Peyer's patch (tissue), 4 donors: ENCODE data around the gene UHRF1. TPM values are rescaled to one million over a fixed set of nuclear protein-coding genes. Genes with fewer than 3 reads are reported as not detected.

Source experiments
- DNase-seq, 3 donors: peaks; one replicate each; pipeline ENCODE4 v3.0.0-alpha.2; 2017 to 2019
- H3K27ac ChIP-seq, 4 donors: fragments of 200-600 bp; sonication (generic); one replicate each; pipeline ENCODE4 v1.5.1; 2016 to 2019
- H3K27me3 ChIP-seq, 2 donors: fragments of 200-600 bp; sonication (generic); one replicate each; pipeline ENCODE4 v1.5.1; 2019
- H3K36me3 ChIP-seq, 3 donors: fragments of 200-600 bp; sonication (generic); one replicate each; pipeline ENCODE4 v1.5.1; 2016 to 2019
- H3K4me1 ChIP-seq, 4 donors: fragments of 200-600 bp; sonication (generic); one replicate each; pipeline ENCODE4 v1.5.1; 2016 to 2019
- H3K4me3 ChIP-seq, 4 donors: fragments of 200-600 bp; sonication (generic); 1 replicate in 3 of 4; 2 replicates in 1 of 4; pipeline ENCODE4 v1.5.1; 2016 to 2019; ENCODE audit warnings: mild to moderate bottlenecking in 1 of 4
- H3K9me3 ChIP-seq, 4 donors: fragments of 200-600 bp; sonication (generic); one replicate each; pipeline ENCODE4 v1.5.1; 2016 to 2019; ENCODE audit warnings: mild to moderate bottlenecking in 1 of 4
- CTCF ChIP-seq, 6 experiments: fragments of 450-650 bp in 4 of 6; fragments of 200-600 bp in 2 of 6; sonication (generic) in 1 of 6; IDR thresholded peaks; one replicate each; pipeline ENCODE4 v1.5.1; 2017 to 2019; ENCODE audit warnings: antibody characterized with exemption in 6 of 6, mild to moderate bottlenecking in 3 of 6, moderate library complexity in 1 of 6
- POLR2A ChIP-seq, 2 donors: fragments of 450-650 bp; IDR thresholded peaks; one replicate each; pipeline ENCODE4 v1.5.1; 2017; ENCODE audit warnings: antibody characterized with exemption in 2 of 2, mild to moderate bottlenecking in 2 of 2, moderate library complexity in 2 of 2
- small RNA-seq, 2 donors: library from RNA; depleted of rRNA; stranded (forward); fragments of <200 nt; gene quantifications; one replicate each; pipeline ENCODE3, GENCODE V24; 2016
- total RNA-seq, 4 donors: library from RNA; depleted of rRNA; stranded (reverse); fragments of >200 nt; gene quantifications; one replicate each; pipeline ENCODE4 v1.1.0, GENCODE V29; 2016

The UHRF1 gene
- total RNA-seq, 4 donors from 2014 or later = 6.7 to 35.5 (median 8.0) TPM

- Histone ChIP-seq H3K9me3 (no peaks in the 10 kb centered on the region), H3K27me3 (no peaks in the 10 kb centered on the region), H3K27ac (no peak overlapping the region), H3K4me1 (no peaks in the 10 kb centered on the region), H3K4me3 (no peak overlapping the region), H3K36me3 (no peaks in the 10 kb centered on the region)
- no peak for TF ChIP-seq CTCF (IDR thresholded peaks at IDR 0.05)
- no peak for TF ChIP-seq POLR2A (IDR thresholded peaks at IDR 0.05)
- DNase-seq = no peak
Measured at GRCh38 chr19:5003781-5004180, 94.5 kb downstream of the UHRF1 start.

DNA sequence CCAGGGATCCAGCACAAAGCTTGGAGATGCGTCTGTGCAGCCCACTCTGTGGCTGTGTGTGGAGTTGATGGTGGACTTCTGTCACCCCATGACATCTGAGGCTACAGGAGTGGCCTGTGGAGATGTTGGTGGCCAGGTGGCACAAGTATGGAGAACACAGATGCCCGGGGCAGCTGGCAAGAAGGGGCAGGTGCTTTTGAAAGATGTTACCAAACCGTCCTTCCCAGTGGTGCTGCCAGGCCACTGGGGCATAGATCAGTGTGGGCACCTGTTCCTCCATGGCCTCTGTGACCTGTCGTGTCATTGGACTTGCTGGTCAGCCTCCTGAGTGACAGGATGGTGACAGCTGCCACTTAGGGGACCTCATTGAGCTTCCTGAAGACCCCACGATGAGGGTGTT is 95.8 kb downstream of the UHRF1 start:
- no peaks in the 10 kb centered on the region for H3K36me3 ChIP-seq
- no peak for DNase-seq
- no peak for TF ChIP-seq POLR2A (IDR thresholded peaks at IDR 0.05)
- no peak for TF ChIP-seq CTCF (IDR thresholded peaks at IDR 0.05)
- H3K27me3 ChIP-seq = no peaks in the 10 kb centered on the region
- no peak overlapping the region for H3K4me3 ChIP-seq
- H3K4me1 ChIP-seq = no peaks in the 10 kb centered on the region
- H3K27ac ChIP-seq = no peak overlapping the region
- no peaks in the 10 kb centered on the region for H3K9me3 ChIP-seq

GRCh38 chr19:5006201-5006600 is 96.9 kb downstream of the UHRF1 start:
- DNase-seq = no peak
- Histone ChIP-seq H3K9me3 (no peaks in the 10 kb centered on the region), H3K27ac (no peak overlapping the region), H3K4me3 (no peak overlapping the region), H3K36me3 (no peaks in the 10 kb centered on the region), H3K27me3 (no peaks in the 10 kb centered on the region), H3K4me1 (no peaks in the 10 kb centered on the region)
- no peak for TF ChIP-seq POLR2A (IDR thresholded peaks at IDR 0.05)
- TF ChIP-seq CTCF (IDR thresholded peaks at IDR 0.05) = no peak

DNA sequence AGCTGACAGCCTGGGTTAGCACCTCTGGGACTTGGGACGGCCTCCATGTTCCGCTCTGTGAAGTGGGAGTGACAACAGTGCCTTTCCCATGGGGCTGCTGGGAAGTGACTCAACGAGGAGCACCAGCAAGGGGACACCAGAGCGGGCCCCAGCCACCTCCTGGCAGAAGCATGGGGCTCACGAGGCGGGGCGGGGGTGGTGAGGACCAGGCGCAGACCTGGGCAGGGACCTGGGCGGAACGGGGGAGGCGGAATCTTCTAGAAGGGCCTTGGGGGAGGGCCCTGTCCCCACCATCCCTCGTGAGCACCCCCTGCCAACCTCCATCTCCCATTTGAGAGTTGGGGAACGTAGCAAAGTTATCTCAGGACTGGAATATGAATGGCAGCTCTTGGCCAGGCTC is 97.5 kb downstream of the UHRF1 start:
- H3K9me3 ChIP-seq = no peaks in the 10 kb centered on the region
- DNase-seq = no peak
- TF ChIP-seq CTCF (IDR thresholded peaks at IDR 0.05) (no peak), POLR2A (IDR thresholded peaks at IDR 0.05) (no peak)
- no peaks in the 10 kb centered on the region for H3K4me1 ChIP-seq
- H3K27me3 ChIP-seq = no peaks in the 10 kb centered on the region
- H3K4me3 ChIP-seq = no peak overlapping the region
- H3K27ac ChIP-seq = no peak overlapping the region
- H3K36me3 ChIP-seq = no peaks in the 10 kb centered on the region

Small RNA genes within 50 kb of the gene (small RNA-seq; reads per million reads assigned to genes)
- 0 reads per million in 2 donors for gene MIR4747

Other genes with a start within 250 kb of the UHRF1 start
- 10 to 100 TPM in 3 of 4 donors, 1 to 10 TPM in 1; 9.9 to 45.9 (median 40.3) TPM for gene MYDGF, start 239.2 kb upstream of the UHRF1 start, total RNA-seq
- 100 to 1,000 TPM; 102 to 279 (median 168) TPM for gene DPP9, start 185.7 kb upstream of the UHRF1 start, total RNA-seq
- 10 to 100 TPM; 12.8 to 14.9 (median 14.0) TPM for gene FEM1A, start 117.8 kb upstream of the UHRF1 start, total RNA-seq
- 10 to 100 TPM; 14.0 to 45.8 (median 28.8) TPM for gene TICAM1, start 77.8 kb upstream of the UHRF1 start, total RNA-seq
- gene PLIN3, start 41.8 kb upstream of the UHRF1 start, total RNA-seq = 100 to 1,000 TPM in 3 of 4 donors, 10 to 100 TPM in 1; 22.3 to 150 (median 108) TPM
- 1 to 10 TPM in 2 of 4 donors, under 1 TPM in 1, not detected in 1; 0.76 to 8.3 (median 3.1) TPM for gene ARRDC5, start 6.6 kb upstream of the UHRF1 start, total RNA-seq
- gene KDM4B, start 59.6 kb downstream of the UHRF1 start, total RNA-seq = 10 to 100 TPM; 28.7 to 75.1 (median 46.1) TPM